ENCODE measurements around the gene GLRA1. TPM values are rescaled to one million over a fixed set of nuclear protein-coding genes. Genes with fewer than 3 reads are reported as not detected.

The GLRA1 gene
- total RNA-seq, 2 experiments from 2014 or later, result not detected

DNA sequence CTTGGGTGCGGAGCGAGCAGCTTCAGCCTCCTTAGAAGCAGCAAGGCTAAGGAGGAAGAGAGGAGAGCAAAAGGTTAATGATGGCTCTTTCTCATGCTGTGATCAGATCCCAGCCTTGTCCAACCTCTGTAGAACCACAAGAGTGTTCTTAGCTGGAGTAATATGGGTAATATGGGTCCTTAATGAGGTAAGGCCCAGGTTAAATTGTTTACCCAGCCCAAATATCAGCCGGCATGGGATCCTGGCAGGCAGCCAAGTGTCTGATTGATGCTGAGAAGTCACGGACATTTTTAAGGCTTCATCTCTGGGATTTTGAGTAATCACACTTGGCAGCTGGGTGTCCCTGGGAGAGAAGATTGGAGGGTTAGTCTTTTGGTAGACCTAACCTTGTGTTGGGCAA, 32.3 kb downstream of the GLRA1 start:
- CTCF ChIA-PET, result no interaction called here
- POLR2A ChIA-PET, result no interaction called here
- Mint-ChIP-seq H3K9me3 (no peaks in the 10 kb centered on the region), H3K4me3 (no peak overlapping the region), H3K4me1 (ENCODE audit: low read depth) (no peaks in the 10 kb centered on the region), H3K27ac (no peak overlapping the region), H3K27me3 (no peaks in the 10 kb centered on the region), H3K36me3 (ENCODE audit: low read depth) (no peaks in the 10 kb centered on the region)
- TF ChIP-seq, protein P1, sequence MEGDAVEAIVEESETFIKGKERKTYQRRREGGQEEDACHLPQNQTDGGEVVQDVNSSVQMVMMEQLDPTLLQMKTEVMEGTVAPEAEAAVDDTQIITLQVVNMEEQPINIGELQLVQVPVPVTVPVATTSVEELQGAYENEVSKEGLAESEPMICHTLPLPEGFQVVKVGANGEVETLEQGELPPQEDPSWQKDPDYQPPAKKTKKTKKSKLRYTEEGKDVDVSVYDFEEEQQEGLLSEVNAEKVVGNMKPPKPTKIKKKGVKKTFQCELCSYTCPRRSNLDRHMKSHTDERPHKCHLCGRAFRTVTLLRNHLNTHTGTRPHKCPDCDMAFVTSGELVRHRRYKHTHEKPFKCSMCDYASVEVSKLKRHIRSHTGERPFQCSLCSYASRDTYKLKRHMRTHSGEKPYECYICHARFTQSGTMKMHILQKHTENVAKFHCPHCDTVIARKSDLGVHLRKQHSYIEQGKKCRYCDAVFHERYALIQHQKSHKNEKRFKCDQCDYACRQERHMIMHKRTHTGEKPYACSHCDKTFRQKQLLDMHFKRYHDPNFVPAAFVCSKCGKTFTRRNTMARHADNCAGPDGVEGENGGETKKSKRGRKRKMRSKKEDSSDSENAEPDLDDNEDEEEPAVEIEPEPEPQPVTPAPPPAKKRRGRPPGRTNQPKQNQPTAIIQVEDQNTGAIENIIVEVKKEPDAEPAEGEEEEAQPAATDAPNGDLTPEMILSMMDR (IDR thresholded peaks at IDR 0.05), result no peak
- DNase-seq (no peak), ATAC-seq (no peak)
- intact Hi-C loops (cut with micrococcal nuclease), result no loop called here

DNA sequence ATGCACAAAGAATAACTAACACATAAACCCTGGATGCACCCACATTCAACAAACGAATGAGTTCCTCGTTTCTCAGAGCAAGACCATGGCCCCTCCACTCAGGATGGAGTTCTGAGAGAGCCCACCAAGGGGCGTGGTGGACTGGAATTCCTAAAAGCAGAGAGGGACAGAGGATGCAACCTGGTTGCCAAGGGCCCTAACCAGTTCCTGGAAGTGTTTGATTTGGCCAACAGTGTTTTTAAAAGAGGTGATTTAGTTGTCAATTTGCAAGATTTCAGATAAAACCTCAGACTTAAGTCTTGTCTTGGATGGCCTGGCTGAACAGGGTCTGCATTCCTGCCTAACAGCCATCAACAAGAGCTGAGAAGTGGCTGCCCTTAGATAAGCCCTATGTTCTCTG, 34.4 kb downstream of the GLRA1 start:
- CTCF ChIA-PET, result no interaction called here
- DNase-seq, result no peak
- intact Hi-C loops (cut with micrococcal nuclease), result no loop called here
- no peaks in the 10 kb centered on the region for H3K27me3 Mint-ChIP-seq
- no peaks in the 10 kb centered on the region for H3K4me1 Mint-ChIP-seq (ENCODE audit: low read depth)
- TF ChIP-seq, protein P1 (IDR thresholded peaks at IDR 0.05), result no peak
- H3K36me3 Mint-ChIP-seq (ENCODE audit: low read depth), result no peaks in the 10 kb centered on the region
- ATAC-seq, result no peak
- POLR2A ChIA-PET, result interaction anchor here (0.6 to 0.7 kb wide), 2 partner anchors 37 to 193 kb away, joined by 3 read pairs; no protein-coding TSS in a partner anchor
- no peak overlapping the region for H3K27ac Mint-ChIP-seq
- no peak overlapping the region for H3K4me3 Mint-ChIP-seq
- H3K9me3 Mint-ChIP-seq, result no peaks in the 10 kb centered on the region

DNA sequence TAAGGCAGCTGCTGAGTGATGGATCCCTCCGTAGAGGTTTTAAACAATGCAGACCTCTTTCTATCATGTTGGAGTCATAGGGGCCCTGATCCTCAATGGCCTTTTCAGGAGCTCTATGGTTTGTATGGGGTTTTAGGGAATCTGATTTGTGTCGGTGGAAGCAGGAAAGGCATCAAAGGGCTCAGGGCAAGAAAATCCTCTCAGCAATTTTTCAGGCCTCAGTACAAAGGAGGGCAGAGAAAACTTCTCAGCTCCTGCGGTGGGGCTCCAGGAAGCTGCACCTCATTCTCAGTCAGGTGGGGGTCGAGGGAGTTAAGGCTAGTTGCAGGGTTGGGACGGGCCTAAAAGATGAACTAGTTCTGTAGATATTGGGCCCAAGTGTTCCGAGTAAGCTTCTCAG, 35.0 kb downstream of the GLRA1 start:
- intact Hi-C loops (cut with micrococcal nuclease), result no loop called here
- DNase-seq, result no peak
- TF ChIP-seq, protein P1 (IDR thresholded peaks at IDR 0.05), result no peak
- ATAC-seq, result no peak
- no peaks in the 10 kb centered on the region for H3K4me1 Mint-ChIP-seq (ENCODE audit: low read depth)
- CTCF ChIA-PET, result no interaction called here
- POLR2A ChIA-PET, result no interaction called here
- H3K36me3 Mint-ChIP-seq (ENCODE audit: low read depth), result no peaks in the 10 kb centered on the region
- H3K27me3 Mint-ChIP-seq, result no peaks in the 10 kb centered on the region
- H3K9me3 Mint-ChIP-seq, result no peaks in the 10 kb centered on the region
- H3K27ac Mint-ChIP-seq, result no peak overlapping the region
- H3K4me3 Mint-ChIP-seq, result no peak overlapping the region

DNA sequence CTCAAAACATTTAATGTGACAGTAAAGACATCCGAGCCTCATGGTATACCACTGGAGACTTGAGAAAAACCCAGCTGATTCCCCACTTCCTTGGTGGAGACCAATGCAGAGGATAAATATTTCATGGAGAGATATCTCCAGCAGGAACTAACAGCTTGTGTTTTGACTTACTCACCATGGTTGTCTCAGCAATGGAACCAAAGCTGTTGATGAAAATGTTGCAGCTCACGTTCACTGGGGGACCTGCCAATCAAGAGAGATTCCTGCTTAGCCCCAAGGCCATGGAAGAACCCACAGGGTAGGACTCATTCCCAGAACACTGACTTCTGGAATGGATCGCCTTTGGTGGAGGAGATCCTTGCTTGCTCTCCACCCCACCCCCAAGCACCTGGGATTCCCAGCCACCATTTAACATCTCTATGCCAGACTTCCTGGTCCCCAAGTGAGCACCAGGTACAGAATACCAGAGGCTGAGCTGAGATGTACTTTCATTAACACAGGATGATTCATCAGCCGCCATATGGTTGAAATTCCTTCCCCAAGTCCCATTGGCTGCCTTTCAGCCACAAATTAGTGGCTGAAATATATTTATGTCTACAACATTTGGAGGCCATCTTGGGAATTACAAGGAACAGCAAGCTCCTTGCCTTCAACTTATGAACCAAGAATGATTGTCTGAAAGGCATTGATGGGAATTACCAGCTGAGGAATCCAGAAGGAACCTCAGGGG, 37.9 kb downstream of the GLRA1 start:
- intact Hi-C loops (cut with micrococcal nuclease), result no loop called here
- no peak for ATAC-seq

More for the DNA sequence above, 37.9 kb downstream of the GLRA1 start:
- TF ChIP-seq, protein P1 (IDR thresholded peaks at IDR 0.05), result no peak
- ChIA-PET POLR2A (no interaction called here), CTCF (no interaction called here)
- no peak for DNase-seq
- Mint-ChIP-seq H3K4me3 (no peak overlapping the region), H3K4me1 (ENCODE audit: low read depth) (no peaks in the 10 kb centered on the region), H3K9me3 (no peaks in the 10 kb centered on the region), H3K27ac (no peak overlapping the region), H3K36me3 (ENCODE audit: low read depth) (no peaks in the 10 kb centered on the region), H3K27me3 (no peaks in the 10 kb centered on the region)

Measured in activated CD8-positive, alpha-beta T cell treated with anti-CD3 and anti-CD28 coated beads for 36 hours (primary cell).